GM21786 (cell line): ENCODE data around the gene TMEM63B.
"Not testable (repeated sequence)": the region's sequence is repeated elsewhere in the genome, so short reads cannot be mapped to it uniquely, and the experiment has no call there.

Experiments
- ATAC-seq: cut with Tn5 transposase; IDR thresholded peaks from one replicate; pipeline ENCODE4 v1.9.1; 2021; ENCODE audit not compliant: unreplicated experiment

TMEM63B gene

GRCh38 chr6:44094403-44095242 lies 32.7 kb upstream of the TMEM63B start:
- no peak for ATAC-seq

- not testable (repeated sequence) for ATAC-seq
Observed at GRCh38 chr6:44095243-44095623, 32.1 kb upstream of the TMEM63B start.

DNA sequence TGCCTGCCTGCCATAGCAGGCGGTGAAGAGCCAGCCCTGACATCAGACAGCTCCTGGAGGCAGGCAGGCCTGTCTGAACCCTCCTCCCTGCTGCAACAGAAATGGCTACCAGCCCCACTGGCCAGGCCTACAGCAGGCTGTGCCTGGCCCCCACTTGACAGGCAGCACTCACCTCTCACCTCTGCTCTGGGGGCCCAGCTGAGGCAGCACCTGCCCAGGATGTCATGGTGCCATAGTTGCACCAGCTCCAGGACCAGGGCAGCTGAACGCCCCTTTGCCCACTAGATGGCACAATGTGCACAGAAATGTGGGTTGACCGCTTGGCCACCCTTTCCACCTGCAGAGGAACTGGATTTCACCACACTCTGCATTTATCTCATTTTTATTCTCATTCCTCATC lies 30.7 kb upstream of the TMEM63B start:
- ATAC-seq: peak; percentile 70

GRCh38 chr6:44097782-44098317 lies 29.5 kb upstream of the TMEM63B start:
- no peak for ATAC-seq

- no peak for ATAC-seq
Observed at GRCh38 chr6:44099192-44099591, 28.2 kb upstream of the TMEM63B start.

GRCh38 chr6:44100088-44100550 lies 27.2 kb upstream of the TMEM63B start:
- ATAC-seq: no peak

- ATAC-seq: no peak
Observed at GRCh38 chr6:44101832-44102231, 25.5 kb upstream of the TMEM63B start.

GRCh38 chr6:44102527-44102926 lies 24.8 kb upstream of the TMEM63B start:
- no peak for ATAC-seq

DNA sequence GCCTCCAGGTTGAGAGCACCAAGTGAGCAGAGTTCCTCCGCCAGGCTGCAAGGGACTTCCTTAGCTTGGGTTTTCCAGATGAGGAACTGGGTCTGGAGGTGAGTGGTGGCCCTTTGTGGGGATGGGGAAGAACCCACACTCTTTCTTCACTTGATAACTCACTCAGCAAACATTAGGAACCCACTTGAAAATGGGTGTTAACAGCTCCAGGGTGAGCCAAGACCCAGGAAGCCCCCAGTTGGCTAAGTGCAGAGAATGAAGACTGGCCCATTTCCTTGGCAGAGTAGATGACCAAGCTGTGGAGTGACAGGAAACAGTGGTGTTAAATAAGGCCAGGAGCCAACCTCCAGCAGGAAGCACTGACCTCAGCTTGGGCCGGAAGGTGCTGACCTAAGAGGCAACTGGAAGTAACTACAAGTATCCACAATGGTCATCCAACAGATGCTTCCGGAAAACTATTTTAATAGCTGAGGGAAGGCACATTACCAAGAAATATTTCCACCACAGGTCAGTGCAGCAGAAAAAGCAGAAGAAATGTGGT lies 22.8 kb upstream of the TMEM63B start:
- no peak for ATAC-seq

GRCh38 chr6:44105146-44105545 lies 22.2 kb upstream of the TMEM63B start:
- no peak for ATAC-seq

DNA sequence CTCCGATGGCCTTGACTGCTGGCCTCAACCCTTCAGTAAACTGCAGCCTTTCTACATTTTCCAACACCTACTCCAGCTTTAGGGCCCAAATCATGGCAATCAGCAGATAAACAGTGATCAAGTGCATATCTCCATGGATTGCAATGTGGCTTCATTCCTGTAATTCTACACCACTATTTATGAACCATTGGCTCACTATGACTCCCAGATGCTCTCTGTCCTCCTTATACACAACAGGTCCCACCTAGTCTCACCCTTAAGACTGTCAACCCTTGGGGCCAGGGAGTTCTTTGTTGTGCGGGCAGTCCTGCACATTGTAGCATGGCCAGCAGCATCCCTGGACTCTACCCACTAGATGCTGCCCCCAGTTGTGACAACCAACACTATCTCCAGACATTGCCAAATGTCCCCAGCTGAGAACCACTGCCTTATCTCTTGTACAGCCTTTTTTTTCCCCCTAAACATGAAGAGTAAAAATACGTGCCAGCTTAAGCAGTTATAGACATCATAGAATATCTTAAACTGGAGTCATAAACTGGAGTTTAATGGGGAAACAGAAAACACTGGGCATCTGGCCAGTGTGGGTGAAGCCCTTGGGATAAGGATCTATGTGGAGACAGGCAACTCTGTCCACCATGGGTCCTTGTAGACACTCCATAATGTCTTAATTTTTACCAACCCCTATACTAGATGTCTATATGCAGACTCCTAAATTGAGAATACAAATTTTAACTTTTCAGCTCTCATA lies 21.2 kb upstream of the TMEM63B start:
- ATAC-seq: no peak

- ATAC-seq: no peak
Observed at GRCh38 chr6:44107017-44107416, 20.3 kb upstream of the TMEM63B start.

DNA sequence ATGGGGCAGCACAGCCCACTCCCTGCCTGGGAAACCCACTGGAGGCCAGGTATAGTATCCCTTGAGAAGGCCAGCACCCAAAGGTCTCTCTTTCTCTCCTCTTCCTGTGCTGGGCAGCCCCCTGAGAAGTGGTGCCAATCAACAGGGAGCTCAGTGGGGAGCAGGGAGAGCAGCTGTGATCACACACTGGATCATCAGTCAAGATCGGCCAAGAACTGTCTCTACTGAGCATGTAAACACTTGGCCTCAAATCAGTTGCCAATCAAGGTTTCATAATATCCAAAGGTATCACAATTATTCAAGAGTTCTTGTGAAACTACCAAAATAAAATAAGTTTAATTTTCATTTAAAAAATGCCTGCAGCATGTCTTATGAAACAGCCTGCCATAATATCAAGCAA lies 18.9 kb upstream of the TMEM63B start:
- no peak for ATAC-seq

DNA sequence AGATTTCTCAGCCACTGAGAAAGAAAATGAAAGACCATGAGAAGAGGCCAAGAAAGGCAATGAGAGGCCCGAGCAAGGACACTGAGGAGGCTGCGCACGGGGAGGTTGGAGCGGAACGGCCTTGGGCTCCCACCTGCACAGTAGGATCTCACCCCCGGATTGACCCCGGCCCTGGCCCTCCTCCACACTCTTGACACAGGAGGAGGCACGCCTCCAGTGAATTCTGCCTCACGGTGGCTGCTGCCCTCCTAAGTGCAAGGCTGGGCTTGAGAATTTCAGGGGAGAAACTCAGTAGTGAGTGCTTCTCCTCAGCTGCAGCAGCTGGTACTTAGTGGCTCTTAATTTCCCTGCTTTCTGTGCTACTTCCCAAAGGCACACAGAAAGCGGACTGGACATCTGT lies 18.1 kb upstream of the TMEM63B start:
- ATAC-seq: no peak

- ATAC-seq: no peak
Observed at GRCh38 chr6:44110005-44110676, 17.2 kb upstream of the TMEM63B start.

DNA sequence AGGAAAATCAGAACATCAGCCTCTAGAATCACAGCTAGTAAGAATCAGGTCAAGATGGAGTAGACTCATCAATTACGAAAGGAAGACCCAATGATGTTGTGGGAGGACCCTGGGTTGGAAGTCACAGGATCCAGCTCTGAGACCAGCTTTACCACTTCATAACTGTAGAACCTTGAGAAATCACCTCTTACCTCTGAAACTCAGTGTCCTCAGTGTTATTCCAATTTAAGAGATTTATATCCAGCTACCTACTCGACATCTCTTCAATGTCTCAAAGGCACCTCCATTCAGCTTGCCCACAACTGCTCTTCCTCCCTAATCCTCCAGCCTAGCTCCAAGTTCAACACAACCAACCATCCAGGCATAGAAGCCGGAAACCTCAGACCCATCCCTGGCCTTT lies 16.4 kb upstream of the TMEM63B start:
- no peak for ATAC-seq

- no peak for ATAC-seq
Observed at GRCh38 chr6:44111434-44112417, 15.6 kb upstream of the TMEM63B start.

DNA sequence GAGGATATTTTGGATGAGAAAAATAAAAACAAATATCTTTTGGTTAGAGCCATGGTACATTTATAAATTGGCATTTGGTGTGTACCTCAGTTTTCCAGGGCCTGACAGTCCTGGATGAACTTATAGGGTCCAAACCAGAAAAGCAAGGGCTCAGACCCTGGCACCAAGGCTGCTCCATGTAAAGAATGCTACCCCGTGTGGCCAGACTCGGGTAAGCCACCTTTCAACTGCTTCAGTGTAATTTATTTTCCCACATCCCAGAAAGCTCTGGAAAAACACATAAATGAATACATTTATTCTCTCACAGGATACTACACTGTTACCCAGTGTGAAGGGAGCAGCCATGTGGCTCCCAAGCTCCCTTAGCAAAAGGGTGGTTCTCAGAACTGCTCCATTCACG lies 13.9 kb upstream of the TMEM63B start:
- ATAC-seq: no peak

GRCh38 chr6:44115866-44116265 lies 11.5 kb upstream of the TMEM63B start:
- no peak for ATAC-seq
